SK-N-SH (cell line): ENCODE data around the gene TMPRSS11A. TPM values are rescaled to one million over a fixed set of nuclear protein-coding genes. Genes with fewer than 3 reads are reported as not detected.

ENCODE experiments used
- CTCF ChIA-PET: fragments of 300-600, 350-600 bp; formaldehyde crosslinking; extraction: SDS; loops from one replicate; lab custom pipeline; 2021; lab: Yijun Ruan, JAX
- POLR2A ChIA-PET: fragments of 350-600 bp; sonication (Branson Sonifier 250); formaldehyde crosslinking; extraction: SDS; loops from one replicate; lab custom pipeline; 2020; ENCODE audit warnings: antibody characterized with exemption, inconsistent platforms; lab: Yijun Ruan, JAX
- DNase-seq: peaks from one replicate; pipeline ENCODE4 v3.0.0; 2012
- H2AFZ ChIP-seq: fragments of 200-600 bp; sonication (generic); 2 replicates; pipeline ENCODE4 v1.8.1; 2016; ENCODE audit warnings: antibody characterized with exemption, mild to moderate bottlenecking, low read depth
- H3F3A ChIP-seq: fragments of 200-600 bp; sonication (generic); replicated peaks from 2 replicates; pipeline ENCODE3; 2016; ENCODE audit warnings: antibody characterized with exemption, mild to moderate bottlenecking; ENCODE audit not compliant: insufficient read depth
- H3K27ac ChIP-seq, 2 experiments: fragments of 200-500 bp in 1 of 2; fragments of 200-600 bp in 1 of 2; sonication (Bioruptor generic) in 1 of 2; sonication (generic), shearing (Covaris generic) in 1 of 2; 2 replicates each; pipeline versions ENCODE4 v1.5.1 to v1.6.1; 2014 to 2016; ENCODE audit warnings: low read depth in 2 of 2, inconsistent platforms in 1 of 2, low read length in 1 of 2, mild to moderate bottlenecking in 1 of 2, mixed read lengths in 1 of 2
- H3K27me3 ChIP-seq: fragments of 200-600 bp; sonication (generic), shearing (Covaris generic); 2 replicates; pipeline ENCODE4 v1.6.1; 2016; ENCODE audit warnings: mixed run types; ENCODE audit not compliant: insufficient read depth
- H3K36me3 ChIP-seq, 2 experiments: fragments of 200-500 bp in 1 of 2; fragments of 200-600 bp in 1 of 2; sonication (Bioruptor generic) in 1 of 2; sonication (generic) in 1 of 2; replicated peaks in 1 of 2; 2 replicates each; pipeline versions ENCODE3 to v1.5.1; 2014 to 2016; ENCODE audit warnings: low read length in 1 of 2, mild to moderate bottlenecking in 1 of 2; ENCODE audit not compliant: insufficient read depth in 2 of 2, control insufficient read depth in 1 of 2
- H3K4me1 ChIP-seq, 2 experiments: fragments of 200-500 bp in 1 of 2; fragments of 200-600 bp in 1 of 2; sonication (Bioruptor generic) in 1 of 2; sonication (generic), shearing (Covaris generic) in 1 of 2; 2 replicates each; pipeline versions ENCODE4 v1.5.1 to v1.6.1; 2014 to 2016; ENCODE audit warnings: low read depth in 1 of 2, low read length in 1 of 2, mixed run types in 1 of 2; ENCODE audit not compliant: insufficient read depth in 2 of 2, control insufficient read depth in 1 of 2
- H3K4me2 ChIP-seq: fragments of 200-600 bp; sonication (generic), shearing (Covaris generic); 2 replicates; pipeline ENCODE4 v1.6.1; 2017; ENCODE audit warnings: mixed run types
- H3K4me3 ChIP-seq, 2 experiments: fragments of 200-500 bp in 1 of 2; fragments of 200-600 bp in 1 of 2; sonication (Bioruptor generic) in 1 of 2; sonication (generic), shearing (Covaris generic) in 1 of 2; 2 replicates each; pipeline versions ENCODE4 v1.5.1 to v1.8.1; 2014 to 2016; ENCODE audit warnings: low read depth in 2 of 2, inconsistent platforms in 1 of 2, low read length in 1 of 2, mild to moderate bottlenecking in 1 of 2, mixed read lengths in 1 of 2, moderate library complexity in 1 of 2
- H3K79me2 ChIP-seq: fragments of 200-600 bp; sonication (generic); 2 replicates; pipeline ENCODE4 v1.8.1; 2017; ENCODE audit warnings: mild to moderate bottlenecking; ENCODE audit not compliant: insufficient read depth
- H3K9ac ChIP-seq: fragments of 200-600 bp; sonication (generic); 2 replicates; pipeline ENCODE4 v1.6.1; 2017; ENCODE audit warnings: mixed run types
- H3K9me2 ChIP-seq: fragments of 200-600 bp; sonication (generic); 2 replicates; pipeline ENCODE4 v1.6.1; 2017; ENCODE audit warnings: mixed run types
- H3K9me3 ChIP-seq: fragments of 200-600 bp; sonication (generic); 2 replicates; pipeline ENCODE4 v1.6.1; 2017; ENCODE audit warnings: mixed run types, mild to moderate bottlenecking, moderate library complexity
- H4K20me1 ChIP-seq: fragments of 200-600 bp; sonication (generic); 2 replicates; pipeline ENCODE4 v1.6.1; 2017; ENCODE audit warnings: mild to moderate bottlenecking, mixed run types; ENCODE audit not compliant: insufficient read depth
- CHD2 ChIP-seq: fragments of 150-350 bp; IDR thresholded peaks from 2 replicates; pipeline ENCODE4 v1.6.1; 2018; ENCODE audit warnings: low read length; ENCODE audit not compliant: partially characterized antibody
- CTCF ChIP-seq: fragments of 200-600 bp; sonication (generic); IDR thresholded peaks from 2 replicates; pipeline ENCODE4 v1.6.1; 2017; ENCODE audit warnings: antibody characterized with exemption, mild to moderate bottlenecking, moderate library complexity
- EP300 ChIP-seq, 2 experiments: IDR thresholded peaks; 2 replicates each; pipeline versions ENCODE4 v1.4.0 to v1.6.1; 2012; ENCODE audit warnings: borderline replicate concordance in 1 of 2, low read depth in 1 of 2, low read length in 1 of 2
- FOXJ3 ChIP-seq: sonication (generic); formaldehyde crosslinking; IDR thresholded peaks from 2 replicates; pipeline ENCODE4 v1.5.1; 2020; ENCODE audit warnings: mild to moderate bottlenecking, missing genetic modification reagents
- GATA2 ChIP-seq: sonication (generic); formaldehyde crosslinking; IDR thresholded peaks from 2 replicates; pipeline ENCODE4 v1.5.0; 2020; ENCODE audit warnings: mild to moderate bottlenecking, missing genetic modification reagents
- JUND ChIP-seq: IDR thresholded peaks from 2 replicates; pipeline ENCODE4 v1.4.0; 2012
- MEF2A ChIP-seq: IDR thresholded peaks from 2 replicates; pipeline ENCODE4 v1.4.0; 2012; ENCODE audit warnings: low read depth, borderline replicate concordance
- MXI1 ChIP-seq: IDR thresholded peaks from 2 replicates; pipeline ENCODE4 v1.6.1; 2012; ENCODE audit warnings: mild to moderate bottlenecking, low read depth, low read length, improper control_type of control experiment
- NRF1 ChIP-seq: IDR thresholded peaks from 2 replicates; pipeline ENCODE4 v1.6.1; 2012; ENCODE audit warnings: low read depth, mild to moderate bottlenecking, low read length
- POLR2AphosphoS5 ChIP-seq: IDR thresholded peaks from 2 replicates; pipeline ENCODE4 v1.6.1; 2012; ENCODE audit warnings: low read depth, low read length
- REST ChIP-seq: IDR thresholded peaks from 2 replicates; pipeline ENCODE4 v1.6.1; 2012; ENCODE audit warnings: mild to moderate bottlenecking, low read depth, low read length, moderate library complexity
- RFX5 ChIP-seq: IDR thresholded peaks from 2 replicates; pipeline ENCODE4 v1.6.1; 2012; ENCODE audit warnings: mild to moderate bottlenecking, improper control_type of control experiment, low read length
- TAF1 ChIP-seq: IDR thresholded peaks from 2 replicates; pipeline ENCODE4 v1.6.1; 2012; ENCODE audit warnings: low read depth, mild to moderate bottlenecking, low read length, moderate library complexity, borderline replicate concordance
- TCF12 ChIP-seq: IDR thresholded peaks from 2 replicates; pipeline ENCODE4 v1.4.0; 2012
- YY1 ChIP-seq: IDR thresholded peaks from 2 replicates; pipeline ENCODE4 v1.4.0; 2012; ENCODE audit warnings: low read depth, mild to moderate bottlenecking
- WGBS: methylation state at CpG from one replicate; pipeline ENCODE4 v1.1.6; 2017; ENCODE audit warnings: low lambda C conversion rate; 5-methylcytosine and 5-hydroxymethylcytosine counted together
- polyA plus RNA-seq, 3 experiments: library from polyadenylated mRNA; depleted of rRNA; stranded (reverse); fragments of >200 nt; gene quantifications; 2 replicates each; pipeline ENCODE4 v1.2.3, GENCODE V29; 2012
- TF ChIP-seq, protein P1 (sequence below): fragments of 150-350 bp; IDR thresholded peaks from 2 replicates; pipeline ENCODE4 v1.6.1; 2016; ENCODE audit warnings: mild to moderate bottlenecking, low read depth, low read length
- TF ChIP-seq, protein P2 (sequence below): fragments of 150-350 bp; IDR thresholded peaks from 2 replicates; pipeline ENCODE4 v1.6.1; 2017; ENCODE audit warnings: antibody characterized with exemption, low read length, low read depth, borderline replicate concordance

TMPRSS11A gene
- polyA plus RNA-seq, 1 of the 3 experiments (the other 2 are of a cell fraction): not detected

DNA sequence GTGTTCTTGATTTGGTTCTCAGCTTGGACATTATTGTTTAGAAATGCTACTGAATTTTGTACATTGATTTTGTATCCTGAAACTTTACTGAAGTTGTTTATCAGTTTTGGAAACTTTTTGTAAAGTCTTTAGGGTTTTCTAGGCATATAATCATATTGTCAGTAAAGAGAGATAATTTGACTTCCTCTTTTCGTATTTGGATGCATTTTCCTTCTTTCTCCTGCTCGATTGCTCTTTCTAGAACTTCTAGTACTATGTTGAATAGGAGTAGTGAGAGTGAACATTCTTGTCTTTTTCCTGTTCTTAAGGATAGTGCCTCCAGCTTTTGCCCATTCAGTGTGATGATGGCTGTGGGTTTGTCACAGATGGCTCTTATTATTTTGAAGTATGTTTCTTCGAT lies 24.1 kb downstream of the TMPRSS11A start:
- POLR2A ChIA-PET: no interaction called here

More for the DNA sequence above, 24.1 kb downstream of the TMPRSS11A start:
- Histone ChIP-seq H3K4me3 (no peak overlapping the region), H3K9me2 (no peaks in the 10 kb centered on the region), H4K20me1 (no peaks in the 10 kb centered on the region), H3K27me3 (no peaks in the 10 kb centered on the region), H3K9me3 (no peaks in the 10 kb centered on the region), H3K36me3 (no peaks in the 10 kb centered on the region), H3K4me1 (no peaks in the 10 kb centered on the region), H3F3A (no peaks in the 10 kb centered on the region), H3K79me2 (no peaks in the 10 kb centered on the region), H3K4me2 (no peak overlapping the region), H3K9ac (no peak overlapping the region)
- DNase-seq: no peak
- CTCF ChIA-PET: interaction anchor here (1.0 kb wide), 1 partner anchor 28 kb away, joined by 3 read pairs; no protein-coding TSS in a partner anchor
- 7% methylated on average over 3 of the region's 3 CpGs for WGBS
- TF ChIP-seq EP300 (IDR thresholded peaks at IDR 0.05; ENCODE audit: borderline replicate concordance in 1 of 2, low read depth in 1 of 2, low read length in 1 of 2) (no peak), TAF1 (no peak), FOXJ3 (CRISPR knock-in tag) (no peak), GATA2 (CRISPR knock-in tag) (no peak), NRF1 (no peak), CTCF (no peak), RFX5 (no peak), POLR2AphosphoS5 (no peak), MXI1 (no peak), TCF12 (no peak), MEF2A (no peak), YY1 (no peak), REST (no peak), CHD2 (no peak), JUND (no peak)
- TF ChIP-seq, protein P1, sequence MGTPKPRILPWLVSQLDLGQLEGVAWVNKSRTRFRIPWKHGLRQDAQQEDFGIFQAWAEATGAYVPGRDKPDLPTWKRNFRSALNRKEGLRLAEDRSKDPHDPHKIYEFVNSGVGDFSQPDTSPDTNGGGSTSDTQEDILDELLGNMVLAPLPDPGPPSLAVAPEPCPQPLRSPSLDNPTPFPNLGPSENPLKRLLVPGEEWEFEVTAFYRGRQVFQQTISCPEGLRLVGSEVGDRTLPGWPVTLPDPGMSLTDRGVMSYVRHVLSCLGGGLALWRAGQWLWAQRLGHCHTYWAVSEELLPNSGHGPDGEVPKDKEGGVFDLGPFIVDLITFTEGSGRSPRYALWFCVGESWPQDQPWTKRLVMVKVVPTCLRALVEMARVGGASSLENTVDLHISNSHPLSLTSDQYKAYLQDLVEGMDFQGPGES: no peak
- TF ChIP-seq, protein P2, sequence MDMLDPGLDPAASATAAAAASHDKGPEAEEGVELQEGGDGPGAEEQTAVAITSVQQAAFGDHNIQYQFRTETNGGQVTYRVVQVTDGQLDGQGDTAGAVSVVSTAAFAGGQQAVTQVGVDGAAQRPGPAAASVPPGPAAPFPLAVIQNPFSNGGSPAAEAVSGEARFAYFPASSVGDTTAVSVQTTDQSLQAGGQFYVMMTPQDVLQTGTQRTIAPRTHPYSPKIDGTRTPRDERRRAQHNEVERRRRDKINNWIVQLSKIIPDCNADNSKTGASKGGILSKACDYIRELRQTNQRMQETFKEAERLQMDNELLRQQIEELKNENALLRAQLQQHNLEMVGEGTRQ: no peak
- TF ChIP-seq, all 33 proteins: peak for 0
- H2AFZ ChIP-seq: no peak overlapping the region
- no peak overlapping the region for H3K27ac ChIP-seq
